Neuron (in vitro differentiated cells): ENCODE data around the gene TARP.

ENCODE experiments used
- H2AFZ ChIP-seq: one replicate; pipeline ENCODE4 v1.6.1; 2013; ENCODE audit warnings: low read depth, mild to moderate bottlenecking, inconsistent platforms, low read length, moderate library complexity
- H3K27me3 ChIP-seq: one replicate; pipeline ENCODE4 v1.6.1; 2013; ENCODE audit warnings: low read length; ENCODE audit not compliant: insufficient read depth
- H3K36me3 ChIP-seq: one replicate; pipeline ENCODE4 v1.6.1; 2013; ENCODE audit warnings: low read length; ENCODE audit not compliant: insufficient read depth
- H3K4me1 ChIP-seq: one replicate; pipeline ENCODE4 v1.6.1; 2013; ENCODE audit warnings: low read length; ENCODE audit not compliant: insufficient read depth
- H3K4me3 ChIP-seq: 2 replicates; pipeline ENCODE4 v1.5.1; 2013; ENCODE audit warnings: mild to moderate bottlenecking, low read length, moderate library complexity
- H3K9me3 ChIP-seq: one replicate; pipeline ENCODE4 v1.6.1; 2013; ENCODE audit warnings: low read length

Gene TARP

GRCh38 chr7:38311329-38311937 lies 38.0 kb upstream of the TARP start:
- H3K27me3 ChIP-seq, result no peaks in the 10 kb centered on the region
- H3K36me3 ChIP-seq, result no peaks in the 10 kb centered on the region
- H3K9me3 ChIP-seq, result peaks cover 2% of the 10 kb centered on the region
- H3K4me3 ChIP-seq, result no peak overlapping the region
- H3K4me1 ChIP-seq, result no peaks in the 10 kb centered on the region
- no peak overlapping the region for H2AFZ ChIP-seq

- Histone ChIP-seq H3K36me3 (no peaks in the 10 kb centered on the region), H3K4me3 (no peak overlapping the region), H3K27me3 (no peaks in the 10 kb centered on the region), H3K4me1 (no peaks in the 10 kb centered on the region), H3K9me3 (peaks cover 2% of the 10 kb centered on the region), H2AFZ (no peak overlapping the region)
These were observed 37.2 kb upstream of the TARP start for GRCh38 chr7:38310591-38311101.

- Histone ChIP-seq H3K4me1 (no peaks in the 10 kb centered on the region), H3K4me3 (no peak overlapping the region), H2AFZ (no peak overlapping the region), H3K36me3 (no peaks in the 10 kb centered on the region), H3K9me3 (peaks cover 2% of the 10 kb centered on the region), H3K27me3 (no peaks in the 10 kb centered on the region)
These were observed 36.1 kb upstream of the TARP start for GRCh38 chr7:38309555-38309954.

- Histone ChIP-seq H3K27me3 (no peaks in the 10 kb centered on the region), H3K4me3 (no peak overlapping the region), H3K36me3 (no peaks in the 10 kb centered on the region), H3K9me3 (peaks cover 2% of the 10 kb centered on the region), H3K4me1 (no peaks in the 10 kb centered on the region), H2AFZ (no peak overlapping the region)
These were observed 34.7 kb upstream of the TARP start for GRCh38 chr7:38308140-38308539.

GRCh38 chr7:38307640-38308039 lies 34.2 kb upstream of the TARP start:
- no peaks in the 10 kb centered on the region for H3K27me3 ChIP-seq
- H3K36me3 ChIP-seq, result no peaks in the 10 kb centered on the region
- H3K4me3 ChIP-seq, result no peak overlapping the region
- H2AFZ ChIP-seq, result no peak overlapping the region
- H3K9me3 ChIP-seq, result peaks cover 2% of the 10 kb centered on the region
- H3K4me1 ChIP-seq, result no peaks in the 10 kb centered on the region

GRCh38 chr7:38306914-38307313 lies 33.5 kb upstream of the TARP start:
- Histone ChIP-seq H2AFZ (no peak overlapping the region), H3K9me3 (peaks cover 2% of the 10 kb centered on the region), H3K4me3 (no peak overlapping the region), H3K36me3 (no peaks in the 10 kb centered on the region), H3K27me3 (no peaks in the 10 kb centered on the region), H3K4me1 (no peaks in the 10 kb centered on the region)

- H2AFZ ChIP-seq, result no peak overlapping the region
- no peak overlapping the region for H3K4me3 ChIP-seq
- H3K36me3 ChIP-seq, result no peaks in the 10 kb centered on the region
- no peaks in the 10 kb centered on the region for H3K4me1 ChIP-seq
- H3K9me3 ChIP-seq, result peaks cover 2% of the 10 kb centered on the region
- H3K27me3 ChIP-seq, result no peaks in the 10 kb centered on the region
These were observed 32.7 kb upstream of the TARP start for GRCh38 chr7:38306171-38306570.

GRCh38 chr7:38303866-38304265 lies 30.4 kb upstream of the TARP start:
- H3K27me3 ChIP-seq, result no peaks in the 10 kb centered on the region
- no peak overlapping the region for H2AFZ ChIP-seq
- H3K9me3 ChIP-seq, result peaks cover 2% of the 10 kb centered on the region
- no peak overlapping the region for H3K4me3 ChIP-seq
- no peaks in the 10 kb centered on the region for H3K36me3 ChIP-seq
- H3K4me1 ChIP-seq, result no peaks in the 10 kb centered on the region

GRCh38 chr7:38300175-38300574 lies 26.7 kb upstream of the TARP start:
- H3K4me1 ChIP-seq, result no peaks in the 10 kb centered on the region
- H3K9me3 ChIP-seq, result no peaks in the 10 kb centered on the region
- H3K4me3 ChIP-seq, result no peak overlapping the region
- H3K36me3 ChIP-seq, result no peaks in the 10 kb centered on the region
- H2AFZ ChIP-seq, result no peak overlapping the region
- no peaks in the 10 kb centered on the region for H3K27me3 ChIP-seq

- no peak overlapping the region for H2AFZ ChIP-seq
- H3K27me3 ChIP-seq, result no peaks in the 10 kb centered on the region
These were observed 26.0 kb upstream of the TARP start for GRCh38 chr7:38299275-38299931.

GRCh38 chr7:38296059-38296857 lies 22.8 kb upstream of the TARP start:
- no peaks in the 10 kb centered on the region for H3K36me3 ChIP-seq
- no peak overlapping the region for H3K4me3 ChIP-seq
- H3K4me1 ChIP-seq, result no peaks in the 10 kb centered on the region
- no peak overlapping the region for H2AFZ ChIP-seq
- no peaks in the 10 kb centered on the region for H3K27me3 ChIP-seq
- no peaks in the 10 kb centered on the region for H3K9me3 ChIP-seq

More at GRCh38 chr7:38299275-38299931, 26.0 kb upstream of the TARP start:
- no peaks in the 10 kb centered on the region for H3K36me3 ChIP-seq
- no peaks in the 10 kb centered on the region for H3K9me3 ChIP-seq
- no peak overlapping the region for H3K4me3 ChIP-seq
- H3K4me1 ChIP-seq, result no peaks in the 10 kb centered on the region

GRCh38 chr7:38294926-38295325 lies 21.5 kb upstream of the TARP start:
- Histone ChIP-seq H3K36me3 (no peaks in the 10 kb centered on the region), H3K9me3 (no peaks in the 10 kb centered on the region), H3K4me3 (no peak overlapping the region), H3K4me1 (no peaks in the 10 kb centered on the region), H3K27me3 (no peaks in the 10 kb centered on the region), H2AFZ (no peak overlapping the region)

GRCh38 chr7:38292442-38292841 lies 19.0 kb upstream of the TARP start:
- Histone ChIP-seq H2AFZ (no peak overlapping the region), H3K27me3 (no peaks in the 10 kb centered on the region), H3K4me3 (no peak overlapping the region), H3K9me3 (no peaks in the 10 kb centered on the region), H3K4me1 (no peaks in the 10 kb centered on the region), H3K36me3 (no peaks in the 10 kb centered on the region)
